NCI-H2227 (cell line): Measurements from ENCODE around the gene BACH1.
"Not testable (repeated sequence)": the region's sequence is repeated elsewhere in the genome, so short reads cannot be mapped to it uniquely, and the experiment has no call there.

Experiments
- DNase-seq: peaks from one replicate; lab custom pipeline; 2025; ENCODE audit not compliant: unreplicated experiment; lab: John Stamatoyannopoulos, UW

The BACH1 gene

DNA sequence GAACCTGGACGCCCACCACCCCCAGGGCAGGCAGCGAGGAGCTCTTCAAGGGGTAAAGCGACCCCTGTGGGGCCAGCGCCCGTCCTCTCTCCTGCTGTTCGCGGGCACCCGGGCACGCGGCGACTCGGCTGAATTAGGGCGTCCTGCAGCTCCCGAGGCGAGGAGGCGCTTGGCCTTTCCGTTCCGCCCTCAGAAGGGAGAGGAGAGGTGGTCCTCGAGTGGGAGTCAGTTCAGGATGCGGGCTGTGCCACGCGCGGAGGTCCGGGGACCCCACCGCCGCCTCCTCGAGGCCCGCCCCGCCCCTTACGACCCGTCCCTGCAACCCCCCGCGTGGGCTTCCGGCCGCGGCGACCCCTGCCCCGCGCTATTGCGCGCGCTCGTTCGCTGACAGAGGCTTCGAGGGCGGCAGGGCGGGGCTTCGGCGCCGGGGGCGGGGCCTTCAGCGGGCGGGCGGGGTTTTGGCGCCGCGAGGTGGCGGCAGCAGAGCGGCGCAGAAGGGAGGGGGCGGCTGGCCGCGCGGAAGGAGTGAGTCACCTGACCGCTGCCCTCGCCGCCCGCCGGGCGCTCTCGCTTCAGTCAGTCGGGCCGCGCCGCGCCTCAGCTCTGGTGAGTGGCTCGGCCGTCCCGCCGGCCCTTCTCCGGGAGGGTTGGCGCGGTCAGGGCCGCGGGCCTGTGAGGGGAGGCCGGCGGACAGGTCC lies at the start of gene BACH1:
Gene BACH1 (plus strand): TSS at position 575 of the 698 bp plus-strand sequence. CDS start 22,359 bp downstream, outside the sequence.
- peak; percentile 93 for DNase-seq

DNA sequence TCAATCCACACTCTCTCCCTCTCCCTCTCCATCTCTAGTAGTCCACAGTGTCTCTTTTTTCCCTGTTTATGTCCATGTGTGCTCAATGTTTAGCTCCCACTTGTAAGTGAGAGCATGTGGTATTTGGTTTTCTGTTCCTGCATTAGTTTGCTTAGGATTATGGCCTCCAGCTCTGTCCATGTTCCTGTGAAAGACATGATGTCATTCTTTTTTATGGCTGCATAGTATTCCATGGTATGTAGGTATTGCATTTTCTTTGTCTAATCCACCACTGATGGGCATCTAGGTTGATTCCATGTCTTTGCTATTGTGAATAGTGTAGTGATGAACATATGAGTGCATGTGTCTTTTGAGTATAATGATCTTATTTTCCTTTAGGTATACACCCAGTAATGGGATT lies 49.4 kb upstream of the BACH1 start:
- not testable (repeated sequence) for DNase-seq

DNA sequence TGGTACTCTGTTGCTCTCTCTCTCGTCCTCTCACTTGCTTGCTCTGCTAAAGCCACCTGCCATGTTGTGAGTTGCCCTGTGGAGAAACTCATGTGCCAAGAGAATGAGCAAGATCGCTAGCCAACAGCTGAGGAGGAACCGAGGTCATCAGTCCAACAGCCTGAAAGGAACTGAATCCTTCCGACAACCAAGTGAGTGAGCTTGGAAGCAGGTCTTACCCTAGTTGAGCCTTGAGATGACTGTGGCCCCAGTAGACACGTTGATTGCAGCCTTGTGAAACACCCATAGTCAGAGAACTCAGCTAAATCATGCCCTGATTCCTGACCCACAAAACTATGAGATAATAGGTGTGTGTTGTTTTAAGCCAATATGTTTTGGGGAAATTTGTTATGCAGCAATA lies 48.1 kb upstream of the BACH1 start:
- no peak for DNase-seq

DNA sequence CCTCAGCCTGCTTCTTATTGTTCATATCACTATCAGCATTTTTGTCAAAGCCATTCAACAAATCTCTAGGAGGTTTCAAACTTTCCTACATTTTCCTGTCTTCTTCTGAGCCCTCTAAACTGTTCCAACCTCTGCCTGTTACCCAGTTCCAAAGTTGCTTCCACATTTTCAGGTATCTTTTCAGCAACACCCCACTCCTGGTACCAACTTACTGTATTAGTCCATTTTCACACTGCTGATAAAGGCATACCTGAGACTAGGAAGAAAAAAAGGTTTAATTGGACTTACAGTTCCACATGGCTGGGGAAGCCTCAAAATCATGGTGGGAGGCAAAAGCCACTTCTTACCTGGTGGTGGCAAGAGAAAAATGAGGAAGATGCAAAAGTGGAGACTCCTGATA lies 44.9 kb upstream of the BACH1 start:
- DNase-seq: not testable (repeated sequence)

DNA sequence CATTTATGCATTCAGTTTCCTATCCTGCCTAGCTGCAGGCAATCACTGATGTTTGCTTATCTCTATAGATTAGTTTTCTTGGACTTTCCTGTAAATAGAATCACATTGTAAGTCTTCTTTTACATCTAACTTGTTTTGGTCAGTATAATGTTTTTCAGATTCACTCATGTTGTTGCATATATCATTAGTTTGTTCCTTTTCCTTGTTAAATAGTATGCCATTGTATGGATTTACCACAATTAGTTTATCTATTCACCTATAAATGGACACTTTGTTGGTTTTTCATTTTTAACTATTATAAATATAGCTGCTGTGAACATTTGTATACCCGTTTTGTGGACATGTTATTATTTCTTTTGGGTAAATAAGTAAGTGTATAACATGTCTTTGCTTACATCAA lies 44.2 kb upstream of the BACH1 start:
- no peak for DNase-seq

DNA sequence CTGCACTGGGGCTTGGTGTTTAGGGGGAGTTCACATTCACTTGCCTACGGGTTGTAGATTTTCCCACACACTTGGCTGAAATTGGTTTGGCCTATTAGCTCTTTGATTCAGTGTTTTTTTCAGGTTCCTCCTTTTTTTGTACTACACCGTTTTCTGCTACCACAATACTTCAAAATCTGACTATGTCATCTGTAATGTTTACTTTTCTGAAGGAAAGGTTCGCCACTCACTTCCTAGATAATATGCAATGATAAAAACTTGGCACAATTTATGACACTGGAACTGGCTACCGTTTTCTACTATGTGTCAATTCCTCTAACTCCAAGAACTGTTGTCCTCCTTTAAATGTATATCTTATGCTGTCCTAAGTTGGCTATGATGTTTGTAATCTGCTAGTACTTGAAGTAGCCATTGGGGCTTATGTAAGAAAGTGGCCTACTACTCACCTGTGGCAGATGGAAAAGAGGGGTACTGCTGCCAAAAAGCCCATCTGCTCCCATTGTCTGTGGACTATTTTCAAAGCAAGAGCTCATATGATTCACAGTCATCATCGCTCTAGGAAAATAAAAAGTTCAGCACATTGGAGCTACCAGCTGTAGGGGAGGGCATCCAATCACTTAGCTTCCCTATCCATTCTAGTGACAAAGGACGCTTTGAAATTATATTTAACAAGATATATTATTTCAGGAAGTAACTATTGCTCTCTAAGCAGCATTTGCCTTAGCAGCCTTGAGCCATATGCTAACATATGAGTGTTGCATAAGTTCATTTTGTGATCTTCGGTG lies 42.4 kb upstream of the BACH1 start:
- no peak for DNase-seq

DNA sequence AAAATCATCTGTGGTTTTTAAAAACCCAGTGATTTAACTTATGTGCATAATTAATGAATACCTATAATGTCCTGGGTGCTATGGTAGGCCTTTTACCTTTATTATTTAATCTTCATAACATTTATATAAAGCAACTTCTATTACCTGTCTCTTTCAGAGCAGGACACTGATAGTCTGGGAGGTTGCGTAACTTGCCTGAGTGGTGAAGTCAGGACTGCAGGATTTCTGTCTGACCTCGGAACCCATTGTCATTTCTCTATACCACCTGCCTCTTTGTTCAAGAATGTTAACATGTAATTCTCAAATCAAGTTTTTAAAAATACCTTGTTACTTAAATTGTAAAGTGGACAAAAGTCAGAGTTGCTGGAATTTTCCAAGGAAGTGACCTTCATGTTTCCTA lies 41.0 kb upstream of the BACH1 start:
- no peak for DNase-seq

DNA sequence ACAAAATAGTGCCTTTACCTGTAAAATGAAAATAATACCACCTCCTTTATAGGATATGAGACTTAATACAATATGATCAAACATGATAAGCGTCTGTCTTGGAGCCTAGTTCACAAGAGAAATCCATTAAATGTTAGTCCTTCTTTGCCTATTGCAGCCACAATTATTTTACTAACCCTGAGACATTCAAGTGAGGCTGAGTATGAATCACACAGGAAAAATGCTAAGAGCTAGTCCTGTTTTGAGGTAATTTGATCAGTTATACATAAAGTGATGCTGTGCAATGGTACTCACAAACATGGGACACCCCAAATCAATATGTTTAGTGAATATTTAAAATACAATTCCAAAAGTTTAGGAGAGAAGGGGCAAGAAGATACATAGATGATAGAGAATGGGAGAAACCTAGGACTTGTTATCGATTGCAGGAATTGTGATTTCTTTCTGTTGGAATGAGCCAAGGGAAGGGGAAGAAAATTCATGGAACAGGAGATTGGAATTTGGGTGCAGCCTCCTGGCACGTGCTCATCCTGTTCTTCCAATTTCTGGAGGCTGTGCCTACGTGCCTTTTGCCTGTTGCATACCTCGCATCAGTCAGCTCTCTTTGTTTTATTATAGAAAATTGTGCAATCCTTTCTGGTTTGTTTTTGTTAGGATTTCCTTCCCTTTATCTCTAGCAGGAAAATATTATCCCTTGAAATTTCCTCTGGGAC lies 39.9 kb upstream of the BACH1 start:
- no peak for DNase-seq

DNA sequence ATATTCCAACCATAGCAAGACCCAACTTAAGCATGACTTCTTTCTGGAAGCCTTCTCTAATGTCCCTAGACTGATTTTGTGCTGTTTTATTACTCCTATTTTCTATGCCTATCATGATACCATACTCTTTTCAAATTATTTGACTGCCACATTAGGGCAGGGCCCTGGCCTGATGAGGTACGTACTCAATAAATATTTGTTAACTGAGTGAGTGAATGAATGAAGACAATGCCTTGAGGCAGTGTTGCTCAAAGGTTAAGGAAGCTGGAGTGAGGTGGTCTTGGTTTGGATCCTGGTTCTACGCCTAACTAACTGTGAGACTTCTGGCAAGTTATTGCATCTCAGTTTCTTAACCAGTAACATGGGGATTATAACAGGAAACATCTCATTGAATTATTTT lies 38.3 kb upstream of the BACH1 start:
- DNase-seq: no peak

DNA sequence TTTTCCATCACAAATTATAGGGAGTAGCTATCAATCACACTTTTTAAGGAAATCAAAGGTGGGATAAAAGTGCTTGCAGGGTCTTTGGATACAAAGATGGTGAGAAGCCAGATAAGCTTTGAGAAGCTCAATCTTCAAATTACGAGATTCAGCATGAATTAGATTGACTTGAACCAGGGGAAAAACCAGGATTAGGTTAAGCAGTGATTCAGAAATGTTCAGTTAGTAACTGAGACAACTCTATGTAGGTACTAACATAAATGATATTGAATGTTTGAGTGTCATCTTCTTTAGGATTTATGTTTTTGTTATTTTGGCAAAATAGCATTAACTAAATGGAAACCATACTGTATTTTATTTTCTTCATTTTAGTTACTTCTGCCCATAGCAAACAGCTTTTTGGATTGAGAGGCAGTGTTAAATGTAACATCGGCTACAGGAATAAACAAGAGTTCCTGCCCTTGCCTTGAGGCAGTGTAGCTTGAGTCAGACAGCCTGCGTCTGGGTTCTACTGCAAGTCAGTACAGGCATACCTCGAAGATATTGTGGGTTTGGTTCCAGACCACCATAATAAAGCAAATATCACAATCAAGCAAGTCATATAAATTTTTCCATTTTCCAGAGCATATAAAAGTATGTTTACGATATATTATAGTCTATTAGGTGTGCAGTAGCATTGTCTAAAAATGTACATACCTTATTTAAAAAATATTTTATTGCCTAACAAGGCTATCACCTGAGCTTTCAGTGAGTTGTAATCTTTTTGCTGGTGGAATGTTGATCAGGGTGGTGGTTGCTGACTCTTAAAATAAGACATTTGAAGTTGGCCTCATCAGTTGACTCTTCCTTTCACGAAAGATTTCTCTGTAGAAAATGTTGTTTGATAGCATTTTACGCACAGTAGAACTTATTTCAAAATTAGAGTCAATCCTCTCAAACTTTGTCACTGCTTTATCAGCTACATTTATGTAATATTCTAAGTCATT lies 36.9 kb upstream of the BACH1 start:
- no peak for DNase-seq

DNA sequence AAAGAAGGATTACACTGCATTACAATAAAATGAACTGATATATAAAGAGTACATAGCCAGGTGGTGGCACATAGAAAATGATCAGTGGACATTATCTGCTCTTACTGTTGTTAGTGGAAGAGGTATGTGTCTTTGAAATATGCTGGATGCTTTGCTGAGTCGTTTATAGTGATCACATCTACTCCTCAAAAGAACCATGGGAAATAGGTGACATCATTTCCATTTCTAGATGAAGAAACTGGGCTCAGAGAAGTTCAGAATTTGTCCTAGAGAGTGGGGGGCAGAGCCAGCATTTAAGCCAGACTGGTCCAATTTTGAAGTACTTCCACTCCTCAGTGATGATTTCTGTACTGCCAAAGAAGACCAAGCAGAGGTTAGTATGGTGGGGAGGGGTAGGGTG lies 34.0 kb upstream of the BACH1 start:
- DNase-seq: no peak

DNA sequence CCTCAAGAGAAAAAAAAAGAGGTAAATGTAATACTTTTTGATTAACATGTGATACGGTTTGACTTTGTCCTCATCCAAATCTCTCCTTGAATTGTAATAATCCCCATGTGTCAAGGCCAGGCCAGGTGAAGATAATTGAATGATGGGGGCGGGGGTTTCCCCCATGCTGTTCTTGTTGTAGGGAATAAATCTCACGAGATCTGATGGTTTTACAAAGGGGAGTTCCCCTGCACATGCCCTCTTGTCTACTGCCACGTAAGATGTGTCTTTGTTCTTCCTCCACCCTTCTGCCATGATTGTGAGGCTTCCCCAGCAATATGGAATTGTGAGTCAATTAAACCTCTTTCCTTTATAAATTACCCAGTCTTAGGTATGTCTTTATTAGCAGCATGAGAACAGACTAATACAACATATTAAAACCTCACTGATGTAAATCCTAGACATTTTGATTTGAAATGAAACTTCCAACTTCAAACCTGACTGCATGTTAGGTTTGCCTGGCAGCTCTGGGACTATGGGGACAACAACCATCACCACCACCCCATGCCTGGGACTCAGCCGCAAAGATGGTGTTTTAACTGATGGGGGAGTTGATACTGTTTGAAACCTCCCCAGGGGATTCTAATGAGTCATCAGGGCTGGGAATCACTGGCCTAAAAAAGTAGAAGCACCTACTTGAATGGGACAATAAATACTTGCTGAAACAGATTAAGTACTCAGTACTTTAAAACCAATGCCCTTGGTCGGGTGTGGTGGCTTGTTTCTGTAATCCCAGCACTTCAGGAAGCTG lies 32.8 kb upstream of the BACH1 start:
- DNase-seq: no peak

DNA sequence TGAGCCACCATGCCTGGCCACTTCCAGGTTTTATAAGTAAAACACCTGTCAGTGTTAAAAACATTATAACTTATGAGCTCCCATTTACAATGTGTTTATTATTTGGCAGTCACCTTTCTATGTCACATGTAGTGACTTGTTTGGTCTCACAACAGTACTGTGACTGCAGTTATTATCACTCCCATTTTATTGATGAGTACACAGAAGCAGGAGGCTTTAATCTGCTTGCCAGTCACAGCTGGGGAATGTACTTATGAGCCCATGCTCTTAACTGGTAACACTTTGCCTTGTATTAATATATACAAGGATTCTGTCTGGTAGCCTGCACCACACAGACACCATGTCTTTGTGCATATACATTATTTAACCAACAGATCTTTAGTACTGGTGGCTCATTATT lies 31.1 kb upstream of the BACH1 start:
- no peak for DNase-seq

DNA sequence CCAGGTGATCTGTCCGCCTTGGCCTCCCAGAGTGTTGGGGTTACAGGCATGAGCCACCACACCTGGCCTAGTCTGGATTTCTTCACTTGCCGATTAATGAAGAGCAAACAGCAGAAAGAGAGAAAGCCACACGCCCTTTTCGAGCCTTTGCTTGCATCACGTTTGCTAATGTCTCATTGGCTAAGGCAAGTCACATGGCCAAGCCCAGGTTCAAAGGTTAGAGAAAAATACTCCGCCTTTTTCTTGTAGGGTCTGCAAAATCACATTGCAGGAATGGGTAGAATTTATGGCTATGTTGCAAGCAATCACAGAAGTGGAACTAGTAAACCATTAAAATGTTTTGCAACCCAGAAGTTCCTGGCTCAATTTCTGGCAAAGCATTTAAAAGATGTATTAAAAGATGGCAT lies 26.8 kb upstream of the BACH1 start:
- no peak for DNase-seq

DNA sequence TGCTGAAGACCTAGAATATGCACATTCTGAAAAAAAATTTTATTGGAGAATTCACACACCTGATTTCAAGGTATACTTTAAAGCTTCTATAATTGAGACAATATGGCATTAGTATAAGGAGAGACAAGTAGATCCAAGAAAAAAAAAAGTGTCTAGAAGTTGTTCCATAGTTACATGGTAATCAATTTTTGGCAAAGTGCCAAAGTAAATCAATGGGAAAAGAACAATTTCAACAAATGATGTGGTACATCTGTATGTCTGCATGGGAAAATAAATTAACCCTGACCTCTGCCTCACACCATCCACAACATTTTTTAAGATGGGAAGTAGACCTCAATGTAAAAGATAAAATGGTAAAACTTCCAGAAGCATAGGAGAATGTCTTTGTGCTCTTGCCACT lies 21.3 kb upstream of the BACH1 start:
- no peak for DNase-seq

DNA sequence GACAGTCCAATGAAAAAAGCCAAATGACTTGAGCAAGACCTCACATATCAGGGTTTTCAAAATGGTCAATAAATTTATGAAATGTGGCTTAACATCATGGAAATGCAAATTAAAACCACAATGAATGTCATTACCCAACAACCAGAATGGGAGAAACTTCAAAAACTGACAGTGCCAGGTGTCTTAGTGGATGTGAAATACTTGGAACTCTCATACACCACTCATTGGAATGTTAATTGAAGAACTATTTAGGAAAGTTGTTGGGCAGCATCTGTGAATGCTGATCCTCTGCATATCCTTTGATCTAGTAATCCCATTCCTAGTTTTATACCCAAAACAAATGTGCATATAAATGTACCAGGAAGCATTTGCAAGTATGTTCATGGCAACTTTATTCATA lies 19.2 kb upstream of the BACH1 start:
- no peak for DNase-seq

DNA sequence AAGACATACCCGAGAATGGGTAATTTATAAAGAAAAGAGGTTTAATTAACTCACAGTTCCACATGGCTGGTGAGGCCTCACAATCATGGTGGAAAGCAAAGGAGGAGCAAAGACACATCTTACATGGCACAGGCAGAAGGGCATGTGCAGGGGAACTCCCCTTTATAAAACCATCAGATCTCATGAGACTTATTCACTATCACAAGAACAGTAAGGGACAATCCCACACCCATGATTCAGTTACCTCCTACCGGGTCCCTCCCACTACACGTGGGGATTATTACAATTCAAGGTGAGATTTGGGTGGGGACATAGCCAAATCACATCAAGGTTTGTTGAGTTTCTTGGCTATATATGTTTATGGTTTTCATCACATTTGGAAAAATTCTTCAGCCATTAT lies 16.9 kb upstream of the BACH1 start:
- DNase-seq: not testable (repeated sequence)

DNA sequence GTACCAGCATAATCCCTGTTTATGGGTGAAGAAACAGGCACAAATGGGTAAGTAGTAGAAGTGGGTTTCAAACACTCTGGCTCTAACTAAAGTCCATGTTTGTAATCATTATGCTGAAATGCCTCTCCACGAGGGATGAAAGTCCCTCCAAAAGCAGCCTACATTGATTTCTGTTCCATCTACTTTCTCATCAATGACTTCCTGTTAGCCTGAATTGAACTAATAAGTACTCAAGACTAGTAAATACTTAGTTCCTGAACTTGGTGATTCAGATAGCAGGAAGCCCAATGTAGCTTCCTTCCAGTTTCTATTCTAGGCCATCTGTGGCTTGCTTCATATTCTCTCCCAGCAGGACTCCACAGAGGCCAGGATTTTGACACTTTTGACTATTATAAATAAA lies 11.3 kb upstream of the BACH1 start:
- DNase-seq: no peak

DNA sequence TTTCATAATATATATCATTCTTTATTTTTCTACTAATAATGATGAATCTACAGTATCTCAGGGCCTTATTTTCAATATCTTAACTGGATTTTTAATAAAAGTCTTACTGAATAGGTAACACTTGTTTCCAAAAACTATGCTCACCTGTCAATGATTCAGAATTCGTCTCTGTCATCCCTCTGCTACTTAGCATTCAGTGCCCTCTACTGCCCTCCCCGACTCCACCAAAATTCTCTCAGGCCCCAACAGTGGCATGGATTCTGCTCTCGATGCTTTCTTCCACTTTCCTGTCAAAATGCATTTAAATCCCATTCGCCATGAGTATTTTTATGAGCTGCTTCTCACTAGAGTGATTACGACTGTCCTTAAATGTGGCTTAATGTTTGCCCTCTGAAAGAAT lies 10.5 kb upstream of the BACH1 start:
- DNase-seq: no peak

DNA sequence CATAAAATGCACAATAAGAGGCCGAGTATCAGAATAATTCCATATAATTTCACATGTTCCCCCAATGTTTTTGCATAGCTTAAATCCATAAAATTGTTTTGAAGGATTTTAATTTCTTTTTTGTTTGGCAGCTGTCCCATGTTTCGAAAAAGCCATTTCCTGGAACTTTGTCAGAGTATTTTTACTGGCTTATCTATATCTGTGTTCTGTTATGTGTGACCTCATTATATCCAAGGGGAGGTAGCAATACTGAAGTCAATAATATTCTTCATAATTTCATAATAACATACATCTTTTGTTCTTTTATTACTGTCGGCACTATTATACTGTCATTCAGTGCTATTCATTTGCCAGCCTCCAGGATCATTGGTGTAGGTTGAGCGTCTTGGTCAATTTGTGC lies 9.4 kb upstream of the BACH1 start:
- no peak for DNase-seq
